COLO668 (cell line): ENCODE results near the gene C20orf141.
"Not testable (repeated sequence)": the region's sequence is repeated elsewhere in the genome, so short reads cannot be mapped to it uniquely, and the experiment has no call there.

Experiments
- DNase-seq: peaks from one replicate; lab custom pipeline; 2025; ENCODE audit not compliant: unreplicated experiment; lab: John Stamatoyannopoulos, UW

Gene C20orf141

DNA sequence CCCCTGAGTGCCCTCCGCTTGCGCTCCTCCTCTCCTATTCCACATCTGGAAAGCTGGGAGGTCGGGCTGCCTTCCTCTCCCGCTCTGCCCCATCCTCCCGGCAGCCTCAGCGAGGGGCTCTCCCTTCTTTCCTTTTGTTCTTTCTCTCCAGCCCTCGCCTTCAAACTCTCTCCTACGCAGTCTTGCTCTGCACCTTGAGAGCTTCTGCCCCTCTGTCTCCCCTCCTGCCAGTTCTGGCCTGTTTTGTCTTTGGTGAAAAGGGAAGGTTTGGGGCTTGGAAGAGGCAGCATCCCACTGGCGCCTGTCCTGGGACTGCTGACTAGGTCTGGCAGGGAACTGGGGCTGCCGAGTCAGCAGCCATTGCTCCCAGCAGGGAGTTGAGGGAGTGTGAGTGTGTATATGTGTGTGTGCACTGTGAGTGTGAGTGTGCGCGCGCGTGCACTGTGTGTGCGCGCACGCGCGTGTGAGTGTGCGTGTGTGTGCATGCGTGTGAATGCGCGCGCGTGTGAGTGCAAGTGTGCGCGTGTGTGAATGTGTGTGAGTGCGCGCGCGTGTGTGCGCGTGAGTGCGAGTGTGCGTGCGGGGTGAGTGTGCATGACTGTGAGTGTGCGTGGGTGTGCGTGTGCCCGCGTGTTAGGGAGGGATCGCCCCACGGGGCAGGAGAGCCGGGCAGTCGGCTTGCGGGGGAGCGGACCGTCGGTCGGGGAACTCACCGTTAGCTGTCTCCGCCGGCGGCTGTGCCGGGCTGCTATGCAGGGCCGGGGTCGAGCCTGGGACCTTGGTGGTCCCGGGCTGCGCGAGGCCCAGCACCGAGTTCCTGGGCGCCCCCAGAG, 14.9 kb upstream of the C20orf141 start:
- no peak for DNase-seq

DNA sequence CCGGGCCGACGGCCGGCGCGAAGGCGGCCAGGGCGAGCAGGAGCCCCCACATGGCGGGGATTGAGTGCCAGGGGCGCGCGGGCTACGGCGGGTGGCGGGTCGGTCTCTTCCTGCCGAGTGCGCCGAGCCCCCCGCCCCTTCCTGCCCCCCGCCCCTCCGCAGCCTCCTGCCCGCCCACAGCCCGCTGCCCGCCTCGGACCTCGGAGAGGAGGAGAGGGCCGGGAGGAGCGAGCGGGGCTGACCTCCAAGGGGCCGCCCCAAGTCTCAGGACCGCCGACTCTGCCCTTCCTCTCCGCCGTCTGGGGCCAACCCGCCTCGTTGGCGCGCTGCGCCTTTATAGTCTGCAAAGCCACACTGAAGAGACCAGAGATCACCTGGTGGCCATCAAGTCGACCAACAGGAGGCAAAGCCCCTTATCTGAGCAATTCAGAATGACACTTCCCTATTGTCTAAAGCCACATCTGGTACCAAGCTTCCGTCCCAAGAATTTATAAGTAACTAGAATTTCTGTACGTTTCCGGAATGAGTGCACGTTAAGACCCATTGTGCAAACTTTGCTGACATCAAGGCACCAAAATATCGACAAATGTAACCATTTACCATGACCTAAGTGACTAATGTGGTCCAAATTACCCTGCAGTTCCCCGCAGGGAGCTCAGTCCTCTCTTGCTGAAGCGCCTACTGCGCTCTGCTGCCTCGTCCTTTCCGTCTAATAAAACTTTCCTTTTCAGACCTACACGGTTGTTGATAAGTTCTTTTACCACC, 14.1 kb upstream of the C20orf141 start, which contains the start of gene CPXM1:
TSS of gene CPXM1 (minus strand) at position 107 of the 765 bp plus-strand sequence. CDS start at position 52, 55 bp downstream.
- no peak for DNase-seq

DNA sequence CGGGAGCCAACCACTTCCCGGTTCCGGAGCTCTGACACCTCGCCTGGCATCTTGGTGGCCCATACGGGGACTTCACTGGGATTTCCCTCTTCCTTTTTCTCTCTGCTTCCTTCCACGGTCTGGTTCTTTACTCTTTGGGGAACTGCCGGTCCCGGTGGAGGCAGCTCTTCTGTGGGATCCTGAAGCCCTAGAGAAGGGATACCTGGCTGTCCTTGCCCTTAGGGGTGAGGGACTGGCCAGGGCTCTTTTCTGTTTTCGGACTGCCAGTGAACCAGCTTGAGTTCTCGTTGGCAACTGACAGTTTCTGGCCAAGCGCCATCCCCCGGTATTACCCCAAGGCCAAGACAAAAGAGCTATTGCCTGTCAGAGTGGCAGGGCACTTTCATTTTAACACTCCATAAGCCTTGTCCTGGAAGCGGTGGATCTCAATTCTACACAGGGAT, 13.5 kb upstream of the C20orf141 start:
- DNase-seq, result no peak

DNA sequence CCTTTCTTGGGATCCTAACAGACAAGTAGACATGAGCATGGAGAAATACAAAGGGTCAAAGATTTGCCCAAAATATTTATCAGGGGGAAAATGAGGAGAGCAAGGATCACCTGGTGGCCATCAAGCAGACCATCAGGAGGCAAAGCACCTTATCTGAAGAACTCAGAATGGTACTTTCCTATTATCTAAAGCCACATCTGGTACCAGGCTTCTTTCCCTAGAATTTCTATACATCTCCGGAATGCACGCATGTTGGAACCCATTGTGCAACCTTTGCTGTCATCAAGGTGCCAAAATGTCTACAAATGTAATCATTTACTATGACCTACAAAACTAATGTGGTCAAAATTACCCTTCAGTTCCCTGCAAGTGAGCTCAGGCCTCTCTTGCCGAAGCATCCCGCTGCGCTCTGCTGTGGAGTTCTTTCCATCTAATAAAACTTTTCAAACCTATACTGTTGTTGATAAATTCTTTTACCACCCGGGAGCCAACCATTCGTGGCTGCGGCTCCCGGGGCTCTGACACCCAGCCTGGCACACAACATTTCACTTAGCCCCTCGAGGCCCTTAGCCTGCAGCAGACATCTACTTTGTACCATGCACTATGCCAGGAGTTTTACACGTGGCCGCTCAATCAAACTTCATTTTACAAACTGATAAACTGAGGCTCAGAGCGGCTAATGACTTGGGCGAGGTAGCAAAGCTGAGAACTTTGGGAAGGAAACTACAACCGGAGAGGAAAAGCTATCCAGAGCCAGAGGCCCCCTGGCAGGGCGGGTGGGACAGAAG, 10.6 kb upstream of the C20orf141 start:
- no peak for DNase-seq

DNA sequence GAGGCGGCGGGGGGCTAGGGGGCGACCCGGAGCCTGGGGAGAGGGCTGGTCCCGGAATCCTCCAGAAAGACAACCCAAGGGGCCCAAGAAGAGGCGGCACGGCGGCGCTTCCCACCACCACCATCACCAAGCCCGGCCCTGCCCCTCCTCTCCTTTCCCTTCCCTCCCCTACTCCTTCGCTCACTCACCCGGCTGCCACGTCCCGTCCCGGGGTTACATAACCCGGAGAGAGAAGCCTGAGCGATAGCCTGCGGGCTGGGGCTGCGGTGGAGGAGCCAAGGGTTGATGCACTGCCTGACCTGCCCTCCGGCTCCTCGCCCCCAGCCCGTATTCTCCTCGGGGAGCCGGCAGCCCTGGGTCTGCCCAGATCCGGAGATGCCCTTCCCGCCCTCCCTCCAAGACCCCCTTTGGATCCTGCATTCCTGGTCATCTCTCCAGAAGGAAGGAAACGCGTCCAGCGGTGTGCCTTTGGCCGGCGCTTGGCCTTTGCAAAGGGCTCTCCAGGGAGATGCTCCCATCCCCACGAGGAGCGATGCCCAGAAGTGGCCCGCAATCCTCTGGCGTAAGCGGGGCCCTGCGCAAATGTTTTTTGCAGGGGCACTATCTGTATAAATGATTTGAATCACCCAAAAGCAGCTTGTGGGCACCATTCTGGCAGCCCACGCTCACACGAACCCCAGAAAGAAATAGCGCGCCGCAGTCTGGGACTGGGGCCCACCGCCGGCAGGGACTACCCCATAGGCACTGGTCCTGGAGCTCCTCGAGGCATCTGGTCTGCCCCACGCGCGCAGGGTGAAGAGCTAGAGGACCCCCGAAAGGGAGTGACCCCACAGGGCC, 9.7 kb upstream of the C20orf141 start:
- no peak for DNase-seq

DNA sequence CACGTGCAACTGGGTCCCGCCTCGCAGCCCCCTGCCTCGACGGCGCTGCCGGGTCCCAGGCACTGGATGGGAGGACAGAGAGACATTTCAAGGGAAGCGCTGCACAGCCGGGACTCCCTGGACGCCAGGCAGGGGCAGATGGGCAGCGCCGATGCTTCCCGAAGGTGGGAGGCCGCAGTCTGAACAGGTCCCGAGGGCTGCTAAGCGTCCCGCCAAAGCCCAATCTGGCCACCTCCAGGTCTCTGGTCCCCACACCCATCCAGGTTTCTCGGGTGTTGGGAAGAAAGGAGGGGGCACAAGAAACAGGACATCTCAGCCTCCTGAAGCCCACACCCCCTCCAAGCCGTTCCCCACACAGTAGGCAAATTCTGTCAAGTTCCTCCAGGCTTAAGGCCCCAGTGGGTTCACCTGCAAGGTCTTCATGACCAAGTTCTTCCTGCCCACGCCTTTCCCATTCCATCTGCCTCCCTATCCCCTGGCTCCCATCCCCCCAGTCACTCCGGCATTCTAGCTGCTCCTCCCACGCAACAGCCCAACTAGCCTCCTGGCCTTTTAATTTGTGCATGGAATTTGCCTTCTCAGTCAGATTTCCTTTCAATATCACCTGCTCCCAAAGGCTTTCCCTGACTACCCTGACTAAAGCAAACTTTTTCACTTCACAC, 9.0 kb upstream of the C20orf141 start:
- DNase-seq, result no peak

DNA sequence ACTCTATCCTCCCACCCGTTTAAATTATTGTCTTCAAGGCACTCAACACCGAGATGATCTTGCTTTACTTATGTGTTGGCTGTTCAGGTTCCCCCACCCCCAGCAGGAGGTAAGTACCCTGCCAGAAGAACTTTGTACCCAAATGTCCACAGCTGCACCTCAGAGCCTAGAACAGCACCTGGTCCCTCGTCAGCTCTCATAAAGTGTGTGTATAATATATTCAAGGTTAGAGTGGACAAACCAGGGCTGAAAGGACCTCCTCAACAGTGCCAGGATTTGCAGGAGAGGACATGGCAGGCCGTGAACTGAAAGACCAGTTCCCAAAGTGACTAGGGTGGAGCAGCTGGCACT, 8.5 kb upstream of the C20orf141 start:
- peak; percentile 16 for DNase-seq

DNA sequence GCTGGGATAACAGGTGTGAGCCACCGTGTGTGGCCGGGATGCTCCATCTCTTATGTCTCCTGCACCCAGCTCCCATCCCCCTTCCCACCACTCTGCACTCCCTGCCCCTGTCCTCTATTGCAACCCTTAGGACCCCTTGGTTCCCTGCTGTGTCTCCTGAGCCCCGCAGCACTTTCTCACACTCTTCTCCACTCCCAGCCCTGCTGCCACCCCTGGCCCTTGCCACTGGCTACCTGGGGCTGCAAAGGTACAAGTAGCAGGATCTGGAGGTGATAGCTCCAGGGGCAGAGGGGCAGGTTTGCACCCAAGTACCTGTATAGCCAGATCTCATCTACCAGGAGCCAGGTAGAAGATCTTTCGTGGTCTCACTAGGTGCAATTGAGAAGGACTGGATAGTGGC, 7.8 kb upstream of the C20orf141 start:
- DNase-seq, result no peak

DNA sequence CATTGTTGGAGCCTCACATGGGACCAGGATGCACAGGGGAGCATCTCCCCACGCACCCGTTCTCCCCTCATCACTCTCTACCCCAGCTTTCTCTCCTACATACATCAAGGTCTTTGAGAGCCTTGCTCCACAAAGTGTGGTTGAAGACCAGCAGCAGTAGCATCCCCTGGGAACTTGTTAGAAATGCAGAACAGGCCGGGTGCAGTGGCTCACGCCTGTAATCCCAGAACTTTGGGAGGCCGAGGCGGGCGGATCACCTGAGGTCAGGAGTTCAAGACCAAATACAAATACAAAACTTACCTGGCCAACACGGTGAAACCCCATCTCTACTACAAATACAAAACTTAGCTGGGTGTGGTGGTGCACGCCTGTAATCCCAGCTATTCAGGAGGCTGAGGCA, 6.9 kb upstream of the C20orf141 start:
- DNase-seq, result not testable (repeated sequence)

DNA sequence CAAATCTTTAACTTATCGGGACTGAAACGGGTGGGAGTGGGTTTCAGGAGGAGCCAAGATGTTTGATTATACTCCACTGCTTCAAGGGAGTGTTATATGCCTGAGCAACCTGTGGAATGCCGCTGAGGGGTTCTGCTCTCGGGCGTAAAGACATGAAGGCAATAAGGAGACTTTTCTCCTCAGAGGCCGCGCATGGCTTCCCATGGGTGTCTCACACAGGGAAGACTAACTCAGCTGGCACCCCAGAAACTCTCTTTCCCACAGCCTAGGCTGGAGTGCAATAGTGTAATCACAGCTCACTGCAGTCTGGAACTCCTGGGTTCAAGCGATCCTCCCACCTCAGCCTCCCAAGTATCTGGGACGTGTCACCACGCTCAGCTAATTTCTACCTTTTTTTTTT, 5.1 kb upstream of the C20orf141 start:
- DNase-seq, result no peak

DNA sequence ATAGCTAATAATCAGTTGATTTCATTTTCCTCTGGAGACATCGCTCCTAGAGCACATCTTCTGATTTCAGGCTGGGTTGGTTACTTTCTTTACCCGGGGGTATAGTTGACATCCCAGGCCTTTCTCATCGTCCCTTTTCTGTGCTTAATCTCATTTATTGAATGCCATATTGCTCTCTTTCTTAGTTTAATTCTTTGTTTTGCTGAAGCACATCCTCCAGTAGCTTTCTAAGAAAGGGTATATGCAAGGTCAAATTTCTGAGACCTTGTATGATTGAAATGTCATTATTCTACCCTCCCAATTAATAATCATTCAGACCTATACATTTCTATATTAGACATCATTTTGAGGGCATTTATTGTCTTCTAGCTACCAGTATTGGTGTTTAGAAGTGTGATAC, 2.6 kb upstream of the C20orf141 start:
- DNase-seq, result no peak

DNA sequence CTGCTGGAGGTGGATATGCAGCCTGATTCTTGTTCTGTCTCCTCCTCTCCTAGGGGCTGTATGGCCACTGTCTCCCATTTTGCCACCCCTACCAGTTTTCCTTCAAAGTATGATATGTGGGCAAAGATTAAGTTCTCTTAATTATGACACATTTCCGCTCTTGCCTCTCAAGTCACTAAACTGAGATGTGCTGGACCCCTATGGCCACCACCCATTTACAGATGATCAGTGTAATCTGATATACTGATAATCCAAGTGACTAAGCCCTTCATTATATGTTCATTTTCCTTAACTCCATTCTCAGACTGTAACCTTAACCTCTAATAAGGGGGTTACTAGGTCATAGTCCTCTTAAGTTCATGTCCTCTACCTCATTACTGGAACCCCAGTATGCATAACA, 711 bp upstream of the C20orf141 start:
- no peak for DNase-seq

DNA sequence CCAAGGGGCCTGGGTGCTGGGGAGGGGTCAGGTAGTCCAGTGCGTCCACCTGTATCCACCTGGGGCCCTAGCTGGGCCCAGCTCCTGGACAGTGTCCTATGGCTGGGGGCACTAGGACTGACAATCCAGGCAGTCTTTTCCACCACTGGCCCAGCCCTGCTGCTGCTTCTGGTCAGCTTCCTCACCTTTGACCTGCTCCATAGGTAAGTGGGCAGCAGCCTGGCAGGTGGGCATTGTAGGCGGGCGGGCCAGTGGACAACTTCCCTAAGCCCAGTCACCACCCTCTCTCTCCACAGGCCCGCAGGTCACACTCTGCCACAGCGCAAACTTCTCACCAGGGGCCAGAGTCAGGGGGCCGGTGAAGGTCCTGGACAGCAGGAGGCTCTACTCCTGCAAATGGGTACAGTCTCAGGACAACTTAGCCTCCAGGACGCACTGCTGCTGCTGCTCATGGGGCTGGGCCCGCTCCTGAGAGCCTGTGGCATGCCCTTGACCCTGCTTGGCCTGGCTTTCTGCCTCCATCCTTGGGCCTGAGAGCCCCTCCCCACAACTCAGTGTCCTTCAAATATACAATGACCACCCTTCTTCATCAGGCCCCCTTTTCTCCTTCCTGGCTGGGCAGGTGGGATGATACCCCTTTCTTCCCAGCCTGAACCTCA, 584 bp downstream of the C20orf141 start:
- no peak for DNase-seq

DNA sequence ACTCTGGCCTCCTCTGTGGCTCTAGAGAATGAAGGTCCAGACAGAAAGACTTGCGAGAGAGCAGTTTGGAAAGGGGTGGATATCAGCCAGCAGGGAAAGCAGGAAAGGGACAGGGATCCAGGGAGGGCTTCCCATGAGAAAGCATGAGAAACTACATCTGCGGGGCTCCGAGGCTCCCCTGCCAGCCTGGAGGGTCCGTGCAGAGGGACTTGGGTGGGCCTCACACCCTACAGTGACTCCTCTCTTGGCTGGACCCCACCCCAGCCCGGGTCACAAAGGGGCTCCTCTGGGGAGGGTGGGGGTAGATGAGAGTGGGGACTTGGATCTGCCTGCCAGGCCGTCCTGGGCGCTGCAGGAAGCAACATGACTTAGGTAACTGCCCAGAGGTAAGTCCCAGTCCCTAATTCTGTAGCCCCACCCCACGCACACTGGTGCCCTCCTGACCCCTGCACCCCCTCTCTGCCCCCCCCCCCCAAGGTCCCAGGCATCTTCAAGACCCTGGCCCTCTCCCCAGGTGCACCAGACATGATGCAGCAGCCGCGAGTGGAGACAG, 1.3 kb downstream of the C20orf141 start, which contains the start of gene TMEM239:
TSS of gene TMEM239 (plus strand) at position 335 of the 553 bp plus-strand sequence. CDS start at position 526, 191 bp downstream.
- DNase-seq, result no peak

DNA sequence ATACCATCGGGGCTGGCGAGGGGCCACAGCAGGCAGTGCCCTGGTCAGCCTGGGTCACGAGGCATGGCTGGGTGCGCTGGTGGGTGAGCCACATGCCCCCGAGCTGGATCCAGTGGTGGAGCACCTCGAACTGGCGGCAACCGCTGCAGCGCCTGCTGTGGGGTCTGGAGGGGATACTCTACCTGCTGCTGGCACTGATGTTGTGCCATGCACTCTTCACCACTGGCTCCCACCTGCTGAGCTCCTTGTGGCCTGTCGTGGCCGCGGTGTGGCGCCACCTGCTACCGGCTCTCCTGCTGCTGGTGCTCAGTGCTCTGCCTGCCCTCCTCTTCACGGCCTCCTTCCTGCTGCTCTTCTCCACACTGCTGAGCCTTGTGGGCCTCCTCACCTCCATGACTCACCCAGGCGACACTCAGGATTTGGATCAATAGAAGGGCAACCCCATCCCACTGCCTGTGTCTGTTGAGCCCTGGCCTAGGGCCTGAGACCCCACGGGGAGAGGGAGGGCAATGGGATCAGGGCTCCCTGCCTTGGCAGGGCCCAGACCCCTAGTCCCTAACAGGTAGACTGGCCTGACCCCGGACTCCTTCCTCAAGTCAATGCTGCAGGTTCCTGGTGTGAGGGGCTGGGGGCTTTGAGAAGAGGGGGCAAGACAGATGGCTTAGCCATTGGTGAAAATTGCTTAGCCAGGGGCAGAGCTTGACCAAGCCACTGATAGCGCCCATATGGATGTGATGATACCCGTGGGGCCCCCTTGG, 2.0 kb downstream of the C20orf141 start:
- peak; percentile 26 for DNase-seq

DNA sequence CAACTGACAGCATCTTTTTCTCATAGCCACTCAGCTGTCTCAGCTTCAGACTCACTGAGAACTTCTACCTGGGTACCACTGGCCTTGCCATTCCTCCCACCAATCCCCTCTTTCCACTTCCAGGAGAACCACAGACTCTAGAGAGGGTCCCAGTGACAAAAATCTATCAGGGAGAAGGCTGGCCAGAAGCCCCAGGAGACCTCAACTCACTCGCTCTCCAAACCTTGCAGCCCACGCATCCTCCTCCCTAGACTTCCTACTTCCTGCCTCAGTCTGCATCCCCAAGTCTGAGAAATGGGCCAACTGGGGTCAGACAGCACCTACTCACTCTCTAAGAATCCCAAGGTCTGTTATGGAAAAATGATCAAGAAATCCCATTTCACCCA, 2.5 kb downstream of the C20orf141 start:
- DNase-seq, result no peak

DNA sequence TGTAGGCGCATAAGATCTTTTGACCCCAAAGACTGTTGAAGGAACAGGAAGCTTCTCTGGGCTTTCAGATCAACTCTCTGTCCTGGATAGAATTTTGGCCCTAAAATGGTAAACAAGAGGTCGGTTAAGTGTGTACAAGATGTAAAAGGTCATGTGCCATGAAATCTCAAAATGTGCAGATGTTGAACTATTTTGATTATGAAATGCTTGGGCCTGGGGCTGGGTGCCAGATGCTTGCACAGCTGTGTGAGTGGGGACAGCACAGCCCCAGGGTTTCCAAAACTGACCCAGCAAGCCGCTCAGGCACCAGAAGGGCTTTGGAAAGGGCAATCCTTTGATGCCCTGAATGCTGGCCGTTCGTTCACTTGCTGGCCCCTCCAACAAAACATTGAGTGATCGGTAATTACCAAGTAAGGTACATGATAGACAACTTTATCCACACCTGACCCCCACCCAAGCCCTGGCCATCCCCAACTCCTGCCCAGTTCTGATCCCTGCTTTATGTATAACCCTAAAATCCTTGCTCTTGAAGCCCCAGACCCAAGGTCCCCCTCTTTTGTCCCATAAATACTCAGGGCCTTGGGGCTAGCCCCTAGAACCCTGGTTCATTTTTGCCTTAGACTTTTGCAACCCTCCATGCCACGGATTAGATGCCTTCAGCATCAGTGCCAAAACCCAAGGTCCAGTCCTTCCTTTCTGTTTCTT, 3.3 kb downstream of the C20orf141 start:
- DNase-seq, result no peak
